ENCODE data around the gene PHF3. TPM values are rescaled to one million over a fixed set of nuclear protein-coding genes. Genes with fewer than 3 reads are reported as not detected.
A peak's percentile ranks its signal among the peaks of the same experiment; 100 is the strongest.

Gene PHF3
- total and polyA plus RNA-seq, 2 donors (not counting 1 experiment from before 2014, with no cell fraction given), result 13.5 to 111 TPM

GRCh38 chr6:63677282-63677681 lies 41.7 kb downstream of the PHF3 start:
- peaks cover 93% of the 10 kb centered on the region for H3K79me2 ChIP-seq (ENCODE audit: control insufficient read depth, insufficient read depth, low read length)
- H3K27ac Mint-ChIP-seq, result no peak overlapping the region
- no CpG with 5 or more reads among the region's 1 CpG for WGBS (ENCODE audit: insufficient coverage)
- POLR2A ChIA-PET, result no interaction called here
- H3K4me3 Mint-ChIP-seq, result no peak overlapping the region
- TF ChIP-seq CTCF (IDR thresholded peaks at IDR 0.05), result no peak
- TF ChIP-seq EZH2 (IDR thresholded peaks at IDR 0.05; ENCODE audit: borderline replicate concordance, insufficient read depth, low read depth, low read length, poor library complexity, severe bottlenecking), result no peak
- H3K9me3 ChIP-seq (ENCODE audit: control extremely low read depth in 1 of 3, control insufficient read depth in 2 of 3, insufficient read depth in 1 of 3, low read length in 2 of 3), result no peaks in the 10 kb centered on the region
- peak overlapping the region; percentile 5 for H3K9ac ChIP-seq (ENCODE audit: low read length)
- peaks cover 45% of the 10 kb centered on the region for H3K4me1 Mint-ChIP-seq
- no peaks in the 10 kb centered on the region for H3K27me3 ChIP-seq (replicated peaks in 1 of 4; ENCODE audit: control extremely low read depth in 1 of 4, control insufficient read depth in 3 of 4, insufficient read depth in 4 of 4, low read length in 3 of 4)
- peaks cover 0 to 10% of the 10 kb centered on the region in 2 experiments for H3K36me3 ChIP-seq (replicated peaks in 1 of 2; ENCODE audit: control extremely low read depth in 1 of 2, control insufficient read depth in 1 of 2, extremely low read depth in 1 of 2, insufficient read depth in 2 of 2, low read length in 1 of 2)
- H3K4me1 ChIP-seq (ENCODE audit: control insufficient read depth in 2 of 2, insufficient read depth in 2 of 2, low read length in 2 of 2), result peaks cover 11 to 31% of the 10 kb centered on the region in 2 donors
- ATAC-seq (ENCODE audit: low read depth) (no peak), DNase-seq (no peak)
- no peak overlapping the region for H2AFZ ChIP-seq (ENCODE audit: insufficient read depth, low read depth, low read length, poor library complexity, severe bottlenecking)
- CTCF ChIA-PET, result no interaction called here
- no peak overlapping the region for H3K4me3 ChIP-seq (ENCODE audit: control extremely low read depth in 1 of 5, extremely low read depth in 1 of 5, insufficient read depth in 1 of 5, low read depth in 2 of 5, low read length in 4 of 5)
- H4K20me1 ChIP-seq (ENCODE audit: control insufficient read depth, insufficient read depth, low read length, poor library complexity, severe bottlenecking), result peaks cover 44% of the 10 kb centered on the region
- peak overlapping the region in 1 of 2 donors; percentile 7 for H3K27ac ChIP-seq (ENCODE audit: low read length in 2 of 2)
- H3K4me2 ChIP-seq (replicated peaks; ENCODE audit: low read depth, low read length, poor library complexity, severe bottlenecking), result no peak overlapping the region
- intact Hi-C loops (cut with micrococcal nuclease), result no loop called here
- H3K9me3 Mint-ChIP-seq (ENCODE audit: insufficient read depth), result no peaks in the 10 kb centered on the region
- no peaks in the 10 kb centered on the region for H3K27me3 Mint-ChIP-seq

- CTCF ChIA-PET, result interaction anchor here (1.1 to 2.3 kb wide), 3 partner anchors 9 to 46 kb away, joined by 3 to 5 read pairs (median 5); no protein-coding TSS in a partner anchor
- H3K9me3 ChIP-seq (ENCODE audit: control extremely low read depth in 1 of 3, control insufficient read depth in 2 of 3, insufficient read depth in 1 of 3, low read length in 2 of 3), result no peaks in the 10 kb centered on the region
- H3K79me2 ChIP-seq (ENCODE audit: control insufficient read depth, insufficient read depth, low read length), result peaks cover 52% of the 10 kb centered on the region
- POLR2A ChIA-PET, result no interaction called here
- peaks cover 9 to 32% of the 10 kb centered on the region in 2 donors for H3K4me1 ChIP-seq (ENCODE audit: control insufficient read depth in 2 of 2, insufficient read depth in 2 of 2, low read length in 2 of 2)
- WGBS (ENCODE audit: insufficient coverage), result no CpG with 5 or more reads among the region's 1 CpG
- Mint-ChIP-seq H3K27me3 (no peaks in the 10 kb centered on the region), H3K4me3 (no peak overlapping the region), H3K4me1 (peaks cover 68% of the 10 kb centered on the region), H3K27ac (peak overlapping the region; percentile 3), H3K9me3 (ENCODE audit: insufficient read depth) (no peaks in the 10 kb centered on the region)
- no peak for TF ChIP-seq EZH2 (IDR thresholded peaks at IDR 0.05; ENCODE audit: borderline replicate concordance, insufficient read depth, low read depth, low read length, poor library complexity, severe bottlenecking)
- no peak for TF ChIP-seq CTCF (IDR thresholded peaks at IDR 0.05)
- intact Hi-C loops (cut with micrococcal nuclease), result loop anchor here (2.0 kb wide), 1 partner anchor 46 kb away; no protein-coding TSS in a partner anchor
- peaks cover 2 to 25% of the 10 kb centered on the region in 2 experiments for H3K36me3 ChIP-seq (replicated peaks in 1 of 2; ENCODE audit: control extremely low read depth in 1 of 2, control insufficient read depth in 1 of 2, extremely low read depth in 1 of 2, insufficient read depth in 2 of 2, low read length in 1 of 2)
- no peak overlapping the region for H3K9ac ChIP-seq (ENCODE audit: low read length)
- H4K20me1 ChIP-seq (ENCODE audit: control insufficient read depth, insufficient read depth, low read length, poor library complexity, severe bottlenecking), result peaks cover 4% of the 10 kb centered on the region
- peak overlapping the region in 1 of 2 donors; percentile 26 for H3K27ac ChIP-seq (ENCODE audit: low read length in 2 of 2)
- H3K27me3 ChIP-seq (replicated peaks in 1 of 4; ENCODE audit: control extremely low read depth in 1 of 4, control insufficient read depth in 3 of 4, insufficient read depth in 4 of 4, low read length in 3 of 4), result no peaks in the 10 kb centered on the region
- DNase-seq (peak; percentile 25), ATAC-seq (ENCODE audit: low read depth) (no peak)
- peak overlapping the region; percentile 3 for H3K4me2 ChIP-seq (replicated peaks; ENCODE audit: low read depth, low read length, poor library complexity, severe bottlenecking)
- H2AFZ ChIP-seq (ENCODE audit: insufficient read depth, low read depth, low read length, poor library complexity, severe bottlenecking), result no peak overlapping the region
- H3K4me3 ChIP-seq (ENCODE audit: control extremely low read depth in 1 of 5, extremely low read depth in 1 of 5, insufficient read depth in 1 of 5, low read depth in 2 of 5, low read length in 4 of 5), result no peak overlapping the region
Measured at GRCh38 chr6:63683071-63683603, 47.5 kb downstream of the PHF3 start.
